HG03575 (cell line): ENCODE results near the gene TTC38.

ENCODE experiments used
- ATAC-seq: cut with Tn5 transposase; IDR thresholded peaks from one replicate; pipeline ENCODE4 v1.9.1; 2021; ENCODE audit not compliant: unreplicated experiment, insufficient number of reproducible peaks, low FRiP score; ENCODE audit errors: extremely low read depth

TTC38 gene

GRCh38 chr22:46267431-46268279, at the start of gene TTC38:
Gene TTC38 (plus strand): TSS chr22:46268008. CDS start chr22:46268040, 32 bp downstream.
- ATAC-seq, result no peak

- no peak for ATAC-seq
Observed at GRCh38 chr22:46219636-46220035, 48.2 kb upstream of the TTC38 start.

- no peak for ATAC-seq
Observed at GRCh38 chr22:46220921-46221320, 46.9 kb upstream of the TTC38 start.

- no peak for ATAC-seq
Observed at GRCh38 chr22:46224044-46224897, 43.5 kb upstream of the TTC38 start.

GRCh38 chr22:46224898-46225290, 42.9 kb upstream of the TTC38 start:
- ATAC-seq, result no peak

GRCh38 chr22:46225631-46226030, 42.2 kb upstream of the TTC38 start:
- no peak for ATAC-seq

GRCh38 chr22:46226577-46226976, 41.2 kb upstream of the TTC38 start:
- ATAC-seq, result no peak

- no peak for ATAC-seq
Observed at GRCh38 chr22:46229701-46230100, 38.1 kb upstream of the TTC38 start.

- ATAC-seq, result no peak
Observed at GRCh38 chr22:46230262-46230901, 37.4 kb upstream of the TTC38 start.

GRCh38 chr22:46233231-46233630, 34.6 kb upstream of the TTC38 start:
- ATAC-seq, result no peak

GRCh38 chr22:46234969-46235368, 32.8 kb upstream of the TTC38 start:
- ATAC-seq, result no peak

GRCh38 chr22:46237453-46238124, 30.2 kb upstream of the TTC38 start:
- no peak for ATAC-seq

- no peak for ATAC-seq
Observed at GRCh38 chr22:46238541-46238940, 29.3 kb upstream of the TTC38 start.

- no peak for ATAC-seq
Observed at GRCh38 chr22:46239261-46240048, 28.4 kb upstream of the TTC38 start.

GRCh38 chr22:46240073-46240472, 27.7 kb upstream of the TTC38 start:
- no peak for ATAC-seq

GRCh38 chr22:46240506-46240905, 27.3 kb upstream of the TTC38 start:
- no peak for ATAC-seq

GRCh38 chr22:46240907-46241306, 26.9 kb upstream of the TTC38 start:
- no peak for ATAC-seq

- no peak for ATAC-seq
Observed at GRCh38 chr22:46241396-46242007, 26.3 kb upstream of the TTC38 start.
